Measurements from ENCODE around the gene UMAD1. TPM values are rescaled to one million over a fixed set of nuclear protein-coding genes. Genes with fewer than 3 reads are reported as not detected.

Gene UMAD1
- total RNA-seq, 2 donors from 2014 or later: 12.9 to 23.9 TPM

DNA sequence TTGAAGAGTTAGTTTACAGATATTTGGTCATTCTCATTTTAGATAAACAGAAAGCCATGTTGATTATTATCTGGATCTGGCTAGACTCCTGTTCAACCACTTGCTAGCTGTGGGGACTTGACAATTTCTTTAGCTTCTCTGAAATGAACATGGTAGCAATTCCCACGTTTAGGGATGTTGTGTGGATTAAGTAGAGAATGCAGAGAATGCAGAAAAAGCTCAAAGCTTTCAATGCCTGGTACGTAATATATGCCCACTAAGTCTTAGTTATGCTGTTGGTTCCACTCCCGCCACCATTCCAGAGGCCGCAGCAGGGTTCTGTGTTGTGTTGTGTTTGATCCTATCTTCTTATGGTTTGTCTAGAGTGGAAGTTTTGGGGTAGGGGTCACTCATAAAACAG, 117.0 kb downstream of the UMAD1 start:
- TF ChIP-seq, protein P1, sequence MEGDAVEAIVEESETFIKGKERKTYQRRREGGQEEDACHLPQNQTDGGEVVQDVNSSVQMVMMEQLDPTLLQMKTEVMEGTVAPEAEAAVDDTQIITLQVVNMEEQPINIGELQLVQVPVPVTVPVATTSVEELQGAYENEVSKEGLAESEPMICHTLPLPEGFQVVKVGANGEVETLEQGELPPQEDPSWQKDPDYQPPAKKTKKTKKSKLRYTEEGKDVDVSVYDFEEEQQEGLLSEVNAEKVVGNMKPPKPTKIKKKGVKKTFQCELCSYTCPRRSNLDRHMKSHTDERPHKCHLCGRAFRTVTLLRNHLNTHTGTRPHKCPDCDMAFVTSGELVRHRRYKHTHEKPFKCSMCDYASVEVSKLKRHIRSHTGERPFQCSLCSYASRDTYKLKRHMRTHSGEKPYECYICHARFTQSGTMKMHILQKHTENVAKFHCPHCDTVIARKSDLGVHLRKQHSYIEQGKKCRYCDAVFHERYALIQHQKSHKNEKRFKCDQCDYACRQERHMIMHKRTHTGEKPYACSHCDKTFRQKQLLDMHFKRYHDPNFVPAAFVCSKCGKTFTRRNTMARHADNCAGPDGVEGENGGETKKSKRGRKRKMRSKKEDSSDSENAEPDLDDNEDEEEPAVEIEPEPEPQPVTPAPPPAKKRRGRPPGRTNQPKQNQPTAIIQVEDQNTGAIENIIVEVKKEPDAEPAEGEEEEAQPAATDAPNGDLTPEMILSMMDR (IDR thresholded peaks at IDR 0.05): no peak
- Histone ChIP-seq H3K9me3 (no peaks in the 10 kb centered on the region), H3K27me3 (replicated peaks; ENCODE audit: insufficient read depth) (no peaks in the 10 kb centered on the region), H3K4me1 (ENCODE audit: control insufficient read depth in 1 of 2, low read depth in 2 of 2) (peaks cover 0 to 8% of the 10 kb centered on the region in 2 donors), H3K36me3 (no peaks in the 10 kb centered on the region), H3K4me3 (no peak overlapping the region), H3K27ac (no peak overlapping the region)
- ATAC-seq (ENCODE audit: insufficient number of reproducible peaks, low FRiP score, low read depth): no peak
- no peak for DNase-seq (ENCODE audit: low spot score)

DNA sequence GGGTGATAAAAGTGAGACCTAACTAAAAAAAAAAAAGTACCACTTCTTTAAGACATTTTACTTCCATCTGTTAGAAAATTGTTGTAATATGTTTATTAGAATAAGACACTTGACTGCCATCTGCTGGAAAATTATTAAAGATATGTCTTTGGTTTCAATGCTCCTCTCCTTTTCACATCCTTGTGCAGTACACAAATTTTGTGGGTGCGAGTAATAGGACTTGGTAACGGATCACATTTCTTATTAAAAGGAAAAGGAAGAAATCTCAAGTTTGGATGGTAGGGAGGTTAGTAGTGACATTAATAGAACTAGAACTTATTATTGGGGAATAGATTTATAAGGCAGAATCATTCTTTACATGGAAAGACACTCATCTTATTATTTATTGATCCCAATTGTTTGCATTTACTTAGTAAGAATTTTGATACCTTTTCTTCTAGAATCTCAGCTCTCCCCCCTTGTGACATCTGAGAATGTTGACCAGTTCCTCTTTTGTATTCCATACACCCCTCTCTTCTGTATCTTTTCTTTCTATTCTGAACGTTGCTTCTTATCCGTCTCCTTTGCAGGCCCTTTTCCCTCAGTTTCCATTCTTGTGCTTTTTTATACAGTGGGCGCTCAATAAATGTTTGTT, 120.9 kb downstream of the UMAD1 start:
- peak overlapping the region in 1 of 2 donors; percentile 44 for H3K27ac ChIP-seq
- no peaks in the 10 kb centered on the region for H3K9me3 ChIP-seq
- no peaks in the 10 kb centered on the region for H3K27me3 ChIP-seq (replicated peaks; ENCODE audit: insufficient read depth)
- ATAC-seq (ENCODE audit: insufficient number of reproducible peaks, low FRiP score, low read depth) (no peak), DNase-seq (ENCODE audit: low spot score) (no peak)
- H3K4me1 ChIP-seq (ENCODE audit: control insufficient read depth in 1 of 2, low read depth in 2 of 2): peaks cover 0 to 11% of the 10 kb centered on the region in 2 donors
- H3K4me3 ChIP-seq: peak overlapping the region; percentile 73
- H3K36me3 ChIP-seq: no peaks in the 10 kb centered on the region
- TF ChIP-seq, protein P1 (IDR thresholded peaks at IDR 0.05): peak; percentile 25

DNA sequence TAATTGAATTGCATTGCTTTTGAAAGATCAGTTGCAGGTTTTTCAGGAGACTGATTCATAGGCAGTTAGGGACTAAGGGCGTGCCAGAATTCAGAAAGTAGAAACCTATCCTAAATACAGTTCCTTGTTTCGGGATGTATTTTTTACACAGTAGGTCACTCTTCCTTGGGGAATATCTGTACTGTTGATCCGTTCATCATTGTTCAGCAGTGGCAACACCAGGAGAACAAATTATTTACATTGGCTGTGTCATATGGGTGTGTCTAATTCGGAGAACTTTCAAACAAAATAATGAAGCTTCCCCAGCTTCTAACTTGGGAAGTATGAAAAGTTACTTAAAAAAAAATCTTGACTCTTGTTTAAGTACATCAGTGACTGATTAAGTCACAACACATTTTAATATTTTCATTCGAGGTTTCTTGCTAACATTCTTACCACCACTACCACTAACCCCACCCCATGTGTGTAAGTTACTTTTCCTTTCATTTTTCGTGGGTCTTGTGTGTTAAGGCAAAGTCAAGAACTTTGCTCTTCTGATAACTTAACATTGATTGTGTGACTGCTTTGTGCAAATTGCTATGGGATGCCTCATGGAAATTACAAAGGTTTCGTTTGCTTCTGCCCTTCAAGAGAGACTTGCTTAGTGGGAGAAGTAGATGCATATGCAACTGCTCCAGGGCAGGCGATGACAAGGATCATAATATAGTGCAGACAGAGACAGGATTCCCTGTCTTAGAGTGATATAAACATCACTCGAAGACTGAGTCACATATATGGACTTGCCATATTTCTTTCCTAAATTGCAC, 121.6 kb downstream of the UMAD1 start:
- no peak for DNase-seq (ENCODE audit: low spot score)
- peak overlapping the region; percentile 36 to 44 for H3K27ac ChIP-seq
- TF ChIP-seq, protein P1 (IDR thresholded peaks at IDR 0.05): no peak

DNA sequence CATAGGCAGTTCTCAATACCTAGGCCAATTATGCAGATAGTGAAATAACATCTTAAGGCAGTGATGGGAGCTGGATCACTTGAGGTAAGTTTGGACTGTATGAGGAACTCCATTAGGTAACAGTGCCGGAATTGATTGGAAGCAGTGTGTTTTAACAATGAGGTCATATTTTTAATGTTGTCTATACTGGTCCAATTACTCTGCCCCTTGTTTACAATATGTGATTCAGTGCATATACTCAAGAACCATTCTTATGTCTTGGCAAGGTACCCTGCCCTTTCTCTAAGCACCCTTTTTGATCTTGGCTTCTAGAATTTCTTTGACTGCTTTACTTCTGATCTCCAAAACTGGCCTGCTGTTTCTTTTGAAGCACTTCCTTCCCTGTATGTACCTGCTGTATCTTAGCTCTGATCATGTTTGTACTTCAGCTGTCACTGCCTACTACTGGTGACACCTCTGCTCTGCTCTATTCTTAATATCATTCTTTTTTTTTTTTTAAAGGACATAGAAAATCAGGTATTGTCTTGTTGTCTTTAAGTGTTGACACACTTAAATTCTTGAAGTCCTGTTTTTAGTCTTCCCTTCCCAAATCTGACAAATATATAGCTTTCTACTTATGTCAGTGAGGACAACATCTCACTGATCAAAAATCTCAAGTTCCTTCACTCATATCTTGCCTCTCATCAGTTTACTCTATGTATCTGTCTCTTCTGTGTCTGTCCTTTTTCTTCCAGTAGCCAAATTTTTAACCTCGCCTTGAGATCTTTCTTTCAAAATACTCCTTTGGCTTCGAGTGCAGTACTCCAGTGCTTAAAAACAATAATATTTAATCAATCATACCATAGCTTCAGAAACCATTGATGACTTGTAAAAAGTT, 124.2 kb downstream of the UMAD1 start:
- TF ChIP-seq, protein P1 (IDR thresholded peaks at IDR 0.05): no peak
- DNase-seq (ENCODE audit: low spot score) (no peak), ATAC-seq (ENCODE audit: insufficient number of reproducible peaks, low FRiP score, low read depth) (no peak)
- Histone ChIP-seq H3K9me3 (no peaks in the 10 kb centered on the region), H3K27me3 (replicated peaks; ENCODE audit: insufficient read depth) (no peaks in the 10 kb centered on the region), H3K4me1 (ENCODE audit: control insufficient read depth in 1 of 2, low read depth in 2 of 2) (peaks cover 0 to 11% of the 10 kb centered on the region in 2 donors), H3K36me3 (no peaks in the 10 kb centered on the region), H3K4me3 (no peak overlapping the region), H3K27ac (no peak overlapping the region)

More for the DNA sequence above, 121.6 kb downstream of the UMAD1 start:
- Histone ChIP-seq H3K36me3 (no peaks in the 10 kb centered on the region), H3K4me3 (peak overlapping the region; percentile 73), H3K4me1 (ENCODE audit: control insufficient read depth in 1 of 2, low read depth in 2 of 2) (peaks cover 0 to 11% of the 10 kb centered on the region in 2 donors), H3K9me3 (no peaks in the 10 kb centered on the region), H3K27me3 (replicated peaks; ENCODE audit: insufficient read depth) (no peaks in the 10 kb centered on the region)
- ATAC-seq (ENCODE audit: insufficient number of reproducible peaks, low FRiP score, low read depth): no peak
